HepG2 (cell line): ENCODE results near the gene NOP14. TPM values are rescaled to one million over a fixed set of nuclear protein-coding genes. Genes with fewer than 3 reads are reported as not detected.
"Not testable (repeated sequence)": the region's sequence is repeated elsewhere in the genome, so short reads cannot be mapped to it uniquely, and the experiment has no call there.

Experiments used
- ATAC-seq: fragments of 200-7000 bp; cut with Tn5 transposase; 3 replicates; pipeline ENCODE4 v1.9.1; 2020; ENCODE audit warnings: mild to moderate bottlenecking, moderate library complexity
- BruUV-seq: library from RNA; stranded (reverse); fragments of 400-500 nt; replicated peaks from 2 replicates; lab custom pipeline; 2021; lab: Mats Ljungman, UMichigan
- CTCF ChIA-PET: fragments of 300-600 bp; formaldehyde crosslinking; extraction: SDS; loops from one replicate; lab custom pipeline; 2021; ENCODE audit warnings: low total read pairs, inconsistent platforms, low intra/inter-chr PET ratio; lab: Yijun Ruan, JAX
- POLR2A ChIA-PET: fragments of 350-600 bp; sonication (Branson Sonifier 250); formaldehyde crosslinking; loops from one replicate; lab custom pipeline; 2020; ENCODE audit warnings: antibody characterized with exemption, inconsistent platforms; lab: Yijun Ruan, JAX
- DNase-seq: peaks from one replicate; pipeline ENCODE4 v3.0.0-alpha.2; 2015; ENCODE audit warnings: low spot score
- FAIRE-seq: peaks from 3 replicates; lab custom pipeline; 2011; peaks lifted over from hg19 to GRCh38; lab: Jason Lieb, UNC
- H2AFZ ChIP-seq: one replicate; pipeline ENCODE4 v1.6.1; 2011; ENCODE audit warnings: low read length, inconsistent platforms
- H3K27ac ChIP-seq: fragments of 300-600 bp; 3 replicates; pipeline ENCODE4 v1.8.0; 2011; ENCODE audit warnings: mixed run types, mild to moderate bottlenecking, mixed read lengths, low read length, inconsistent platforms; ENCODE audit not compliant: insufficient read depth; ENCODE audit errors: extremely low read length
- H3K27me3 ChIP-seq, 2 experiments: fragments of 200-600 bp in 1 of 2; 2 replicates in 1 of 2; 3 replicates in 1 of 2; pipeline versions ENCODE4 v1.6.0 to v1.8.0; 2011; ENCODE audit warnings: low read length in 2 of 2, mild to moderate bottlenecking in 2 of 2, moderate library complexity in 2 of 2, inconsistent platforms in 1 of 2; ENCODE audit not compliant: insufficient read depth in 2 of 2, control insufficient read depth in 1 of 2
- H3K36me3 ChIP-seq, 2 experiments: fragments of 200-600 bp in 1 of 2; replicated peaks in 1 of 2; 2 replicates in 1 of 2; 3 replicates in 1 of 2; pipeline versions ENCODE4 v1.5.1 to v1.8.0; 2011; ENCODE audit warnings: low read length in 2 of 2, inconsistent platforms in 1 of 2; ENCODE audit not compliant: insufficient read depth in 2 of 2, control insufficient read depth in 1 of 2
- H3K4me1 ChIP-seq: 2 replicates; pipeline ENCODE4 v1.5.1; 2012; ENCODE audit warnings: low read length, inconsistent platforms; ENCODE audit not compliant: insufficient read depth
- H3K4me2 ChIP-seq: 2 replicates; pipeline ENCODE4 v1.6.0; 2011; ENCODE audit warnings: low read depth, low read length, inconsistent platforms
- H3K4me3 ChIP-seq, 3 experiments: fragments of 200-600 bp in 1 of 3; sonication (generic), shearing (Covaris generic) in 1 of 3; replicated peaks in 1 of 3; 2 replicates each; pipeline ENCODE4 v1.5.1; 2011 to 2016; ENCODE audit warnings: low read length in 3 of 3, inconsistent platforms in 2 of 3, low read depth in 2 of 3, mild to moderate bottlenecking in 2 of 3, control low read depth in 1 of 3, mixed read lengths in 1 of 3; ENCODE audit not compliant: insufficient read depth in 1 of 3
- H3K79me2 ChIP-seq: one replicate; pipeline ENCODE4 v1.6.1; 2011; ENCODE audit warnings: low read length, inconsistent platforms; ENCODE audit not compliant: insufficient read depth
- H3K9ac ChIP-seq: 2 replicates; pipeline ENCODE4 v1.6.0; 2011; ENCODE audit warnings: mild to moderate bottlenecking, low read depth, low read length, inconsistent platforms; ENCODE audit not compliant: insufficient read depth
- H3K9me3 ChIP-seq: 2 replicates; pipeline ENCODE4 v1.5.1; 2012; ENCODE audit warnings: mild to moderate bottlenecking, low read length
- H4K20me1 ChIP-seq: 2 replicates; pipeline ENCODE4 v1.6.0; 2011; ENCODE audit warnings: inconsistent platforms, mild to moderate bottlenecking, low read length, moderate library complexity; ENCODE audit not compliant: insufficient read depth
- FOXJ3 ChIP-seq: sonication (generic); formaldehyde crosslinking; IDR thresholded peaks from 2 replicates; pipeline ENCODE4 v1.4.0; 2020; ENCODE audit warnings: missing genetic modification reagents, mild to moderate bottlenecking, borderline replicate concordance
- HDAC2 ChIP-seq: sonication (generic); formaldehyde crosslinking; IDR thresholded peaks from 2 replicates; pipeline ENCODE4 v1.4.0; 2020; ENCODE audit warnings: missing genetic modification reagents
- SP5 ChIP-seq: IDR thresholded peaks from 2 replicates; pipeline ENCODE4 v1.6.1; 2016; ENCODE audit warnings: low read depth, borderline replicate concordance
- WGBS: methylation state at CpG from one replicate; pipeline ENCODE4 v1.1.6; 2017; ENCODE audit warnings: low lambda C conversion rate; 5-methylcytosine and 5-hydroxymethylcytosine counted together
- in situ Hi-C: cut with HindIII; loops from 2 replicates; pipeline ENCODE4 v1.10.0; 2017; ENCODE audit warnings: low pct_unique_long_range_greater_than_20kb; ENCODE audit not compliant: extremely low pct_ligation_motif_present
- intact Hi-C: fragments of 100-400 bp; cut with micrococcal nuclease; formaldehyde crosslinking; loops from one replicate; pipeline ENCODE4 v1.10.0; 2022; ENCODE audit not compliant: unreplicated experiment
- polyA plus RNA-seq, 8 experiments: library from polyadenylated mRNA; depleted of rRNA in 3 of 8; stranded (reverse) in 7 of 8; unstranded in 1 of 8; fragments of >200 nt; fragmentation: Illumina TruSeq in 4 of 8; extraction: Trizol in 4 of 8; gene quantifications; 2 replicates each; pipeline versions ENCODE4 v1.2.1 to v1.2.3, GENCODE V29; 2011 to 2016; ENCODE audit warnings: low read depth in 4 of 8, missing spikeins in 1 of 8, mixed read lengths in 1 of 8; ENCODE audit not compliant: insufficient read depth in 1 of 8
- total RNA-seq, 5 experiments: library from RNA; depleted of rRNA; stranded (reverse); fragments of >200 nt; fragmentation: Illumina TruSeq; extraction: Trizol; gene quantifications; 2 replicates each; pipeline ENCODE4 v1.2.3, GENCODE V29; 2016; ENCODE audit warnings: low read depth in 1 of 5
- TF ChIP-seq, protein P1 (sequence below): sonication (generic); formaldehyde crosslinking; IDR thresholded peaks from 2 replicates; pipeline ENCODE4 v1.8.0; 2022; ENCODE audit warnings: mild to moderate bottlenecking, missing genetic modification reagents
- TF ChIP-seq, protein P2 (sequence below): sonication (generic); formaldehyde crosslinking; IDR thresholded peaks from 2 replicates; pipeline ENCODE4 v1.4.0; 2020; ENCODE audit warnings: mild to moderate bottlenecking, missing genetic modification reagents

The NOP14 gene
- total and polyA plus RNA-seq, 2 of the 13 experiments (the other 11 are each of a cell fraction or from before 2014, with no cell fraction given) = 6.9 to 47.9 TPM

DNA sequence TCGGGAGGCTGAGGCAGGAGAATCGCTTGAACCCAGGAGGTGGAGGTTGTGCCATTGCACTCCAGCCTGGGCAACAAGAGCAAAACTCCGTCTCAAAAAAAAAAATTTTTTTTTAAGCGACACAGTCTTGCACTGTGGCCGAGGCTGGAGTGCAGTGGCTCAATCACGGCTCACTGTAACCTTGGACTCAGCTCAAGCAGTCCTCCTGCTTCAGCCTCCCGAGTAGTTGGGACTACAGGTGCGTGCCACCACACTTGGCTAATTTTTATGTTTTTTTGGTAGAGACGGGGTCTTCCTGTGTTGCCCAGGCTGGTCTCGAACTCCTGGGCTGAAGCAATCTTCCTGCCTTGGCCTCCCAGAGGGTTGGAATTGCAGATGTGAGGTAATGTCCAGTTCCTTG, 24.8 kb downstream of the NOP14 start:
- intact Hi-C loops = loop anchor here (5.0 to 10.0 kb wide), 2 partner anchors 74 to 96 kb away; partner anchors contain the start of gene ADD1
- H3K9me3 ChIP-seq, H3K27me3 ChIP-seq, H3K4me3 ChIP-seq, H3K4me2 ChIP-seq, H3K27ac ChIP-seq, BruUV-seq, DNase-seq, H2AFZ ChIP-seq, FAIRE-seq, POLR2A ChIA-PET, CTCF ChIA-PET, ATAC-seq, H3K9ac ChIP-seq, in situ Hi-C loops: not testable (repeated sequence)
- WGBS = 93% methylated on average over 10 of the region's 10 CpGs
- Histone ChIP-seq H4K20me1 (peaks cover 19% of the 10 kb centered on the region; the same call in 1 of the 2 replicates), H3K4me1 (peaks cover 32% of the 10 kb centered on the region), H3K36me3 (peaks cover 35 to 57% of the 10 kb centered on the region in 2 experiments), H3K79me2 (peaks cover 10% of the 10 kb centered on the region)

DNA sequence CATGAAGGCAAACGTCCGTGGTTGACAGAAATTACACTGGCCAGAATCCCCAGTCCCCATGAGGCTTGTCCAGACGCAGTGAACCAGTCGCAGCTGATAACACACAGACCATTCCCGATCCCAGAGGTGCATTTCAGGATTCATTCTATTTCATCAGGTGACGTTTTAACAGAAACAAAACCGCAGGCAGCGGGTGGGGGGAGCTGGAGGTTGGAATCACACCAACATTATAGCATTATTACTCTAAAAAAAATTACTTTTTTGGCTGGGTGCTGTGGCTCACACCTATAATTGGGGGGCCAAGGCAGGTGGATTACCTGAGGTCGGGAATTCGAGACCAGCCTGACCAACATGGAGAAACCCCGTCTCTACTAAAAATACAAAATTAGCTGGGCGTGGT, 25.2 kb downstream of the NOP14 start:
- Histone ChIP-seq H3K9me3 (no peaks in the 10 kb centered on the region), H4K20me1 (peaks cover 19% of the 10 kb centered on the region; the same call in 1 of the 2 replicates), H2AFZ (no peak overlapping the region), H3K9ac (no peak overlapping the region), H3K79me2 (peaks cover 10% of the 10 kb centered on the region), H3K36me3 (peaks cover 31 to 52% of the 10 kb centered on the region in 2 experiments), H3K27ac (no peak overlapping the region), H3K4me3 (no peak overlapping the region), H3K4me1 (peaks cover 36% of the 10 kb centered on the region), H3K4me2 (no peak overlapping the region), H3K27me3 (no peaks in the 10 kb centered on the region; a peak in 1 of 5 replicates)
- DNase-seq (no peak), FAIRE-seq (no peak), ATAC-seq (no peak)
- ChIA-PET CTCF (interaction anchor here (1.6 kb wide), 1 partner anchor 18 kb away, joined by 5 read pairs; no protein-coding TSS in a partner anchor), POLR2A (interaction anchor here (1.4 kb wide), 1 partner anchor 25 kb away, joined by 5 read pairs; the partner anchor contains the start of genes GRK4 and NOP14)
- intact Hi-C loops (loop anchor here (5.0 to 10.0 kb wide), 2 partner anchors 73 to 96 kb away; partner anchors contain the start of gene ADD1), in situ Hi-C loops (no loop called here)
- WGBS = 96% methylated on average over 12 of the region's 12 CpGs
- no TSS peak for BruUV-seq
- TF ChIP-seq, protein P1, sequence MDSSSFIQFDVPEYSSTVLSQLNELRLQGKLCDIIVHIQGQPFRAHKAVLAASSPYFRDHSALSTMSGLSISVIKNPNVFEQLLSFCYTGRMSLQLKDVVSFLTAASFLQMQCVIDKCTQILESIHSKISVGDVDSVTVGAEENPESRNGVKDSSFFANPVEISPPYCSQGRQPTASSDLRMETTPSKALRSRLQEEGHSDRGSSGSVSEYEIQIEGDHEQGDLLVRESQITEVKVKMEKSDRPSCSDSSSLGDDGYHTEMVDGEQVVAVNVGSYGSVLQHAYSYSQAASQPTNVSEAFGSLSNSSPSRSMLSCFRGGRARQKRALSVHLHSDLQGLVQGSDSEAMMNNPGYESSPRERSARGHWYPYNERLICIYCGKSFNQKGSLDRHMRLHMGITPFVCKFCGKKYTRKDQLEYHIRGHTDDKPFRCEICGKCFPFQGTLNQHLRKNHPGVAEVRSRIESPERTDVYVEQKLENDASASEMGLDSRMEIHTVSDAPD = no peak
- TF ChIP-seq HDAC2 (CRISPR knock-in tag) = no peak
- TF ChIP-seq, protein P2, sequence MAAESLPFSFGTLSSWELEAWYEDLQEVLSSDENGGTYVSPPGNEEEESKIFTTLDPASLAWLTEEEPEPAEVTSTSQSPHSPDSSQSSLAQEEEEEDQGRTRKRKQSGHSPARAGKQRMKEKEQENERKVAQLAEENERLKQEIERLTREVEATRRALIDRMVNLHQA (CRISPR knock-in tag) = no peak
- TF ChIP-seq SP5 (CRISPR knock-in tag) = no peak
- no peak for TF ChIP-seq FOXJ3 (CRISPR knock-in tag)
